A549 (cell line): Measurements from ENCODE around the gene CEP164.

Experiments used
- CEBPB ChIP-seq, 2 experiments: fragments of >200 bp in 1 of 2; sonication (Bioruptor Twin) in 1 of 2; formaldehyde crosslinking in 1 of 2; IDR thresholded peaks; 2 replicates each; pipeline ENCODE4 v1.6.1; 2012 to 2016
- CHD2 ChIP-seq: fragments of 150-350 bp; IDR thresholded peaks from 2 replicates; pipeline ENCODE4 v1.6.1; 2014; ENCODE audit warnings: low read length; ENCODE audit not compliant: partially characterized antibody
- EP300 ChIP-seq, 2 experiments: fragments of >200 bp; sonication (Bioruptor Twin); formaldehyde crosslinking; IDR thresholded peaks; 2 replicates in 1 of 2; 3 replicates in 1 of 2; pipeline ENCODE4 v1.6.1; 2016 to 2017
- FOSL2 ChIP-seq, 2 experiments: fragments of 450-650 bp in 1 of 2; fragments of >200 bp in 1 of 2; sonication (Bioruptor Twin) in 1 of 2; formaldehyde crosslinking; IDR thresholded peaks; 2 replicates each; pipeline versions ENCODE4 v1.5.0 to v1.6.1; 2016 to 2020; ENCODE audit warnings: mild to moderate bottlenecking in 1 of 2, moderate library complexity in 1 of 2
- KDM5A ChIP-seq: fragments of 200-600 bp; sonication (generic); IDR thresholded peaks from 2 replicates; pipeline ENCODE4 v1.6.1; 2016; ENCODE audit warnings: antibody characterized with exemption, mild to moderate bottlenecking
- NPAS2 ChIP-seq: fragments of 250-450 bp; sonication (Bioruptor Pico); IDR thresholded peaks from 2 replicates; pipeline ENCODE4 v1.8.0; 2022; ENCODE audit warnings: mild to moderate bottlenecking, moderate library complexity, borderline replicate concordance
- NR3C1 ChIP-seq: fragments of >200 bp; sonication (Bioruptor Twin); formaldehyde crosslinking; IDR thresholded peaks from 3 replicates; pipeline ENCODE4 v1.6.1; 2017
- POLR2A ChIP-seq: IDR thresholded peaks from 2 replicates; pipeline ENCODE4 v1.6.1; 2012; ENCODE audit warnings: mild to moderate bottlenecking, low read length
- RFX5 ChIP-seq: fragments of 450-650 bp; IDR thresholded peaks from 2 replicates; pipeline ENCODE4 v1.7.1; 2014; ENCODE audit warnings: antibody characterized with exemption, mild to moderate bottlenecking, moderate library complexity
- SREBF2 ChIP-seq: fragments of 450-650 bp; IDR thresholded peaks from 2 replicates; pipeline ENCODE4 v1.6.1; 2014; ENCODE audit warnings: mild to moderate bottlenecking, moderate library complexity
- TF ChIP-seq, protein P1 (sequence below): fragments of >200 bp; sonication (Bioruptor Twin); formaldehyde crosslinking; IDR thresholded peaks from 3 replicates; pipeline ENCODE4 v1.5.1; 2016
- TF ChIP-seq, protein P2 (sequence below): IDR thresholded peaks from 2 replicates; pipeline ENCODE4 v1.6.1; 2012
- TF ChIP-seq, protein P3 (sequence below): IDR thresholded peaks from 2 replicates; pipeline ENCODE4 v1.6.1; 2012
- TF ChIP-seq, protein P4 (sequence below): fragments of 450-650 bp; IDR thresholded peaks from 2 replicates; pipeline ENCODE4 v1.6.1; 2014; ENCODE audit warnings: antibody characterized with exemption

DNA sequence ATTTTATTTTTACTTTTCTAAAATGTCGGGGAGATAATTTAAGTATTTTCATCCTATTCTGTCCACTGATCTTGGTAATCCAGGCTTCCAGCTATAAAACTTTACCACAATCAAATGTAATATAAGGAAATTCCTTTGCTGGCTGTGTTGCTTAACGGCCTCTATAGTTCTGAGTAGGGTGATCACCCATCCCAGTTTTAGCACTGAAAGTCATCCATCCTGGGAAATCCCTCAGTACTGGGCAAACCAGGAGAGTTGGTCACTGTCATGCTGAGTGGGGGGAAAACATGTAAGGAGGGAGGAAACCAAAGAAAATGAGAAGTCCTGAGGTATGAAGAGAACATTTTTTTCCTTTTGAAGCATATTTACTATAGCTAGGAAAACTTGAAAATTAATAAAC lies 49.3 kb upstream of the CEP164 start:
- TF ChIP-seq EP300 (IDR thresholded peaks at IDR 0.05) = no peak
- TF ChIP-seq, protein P1, sequence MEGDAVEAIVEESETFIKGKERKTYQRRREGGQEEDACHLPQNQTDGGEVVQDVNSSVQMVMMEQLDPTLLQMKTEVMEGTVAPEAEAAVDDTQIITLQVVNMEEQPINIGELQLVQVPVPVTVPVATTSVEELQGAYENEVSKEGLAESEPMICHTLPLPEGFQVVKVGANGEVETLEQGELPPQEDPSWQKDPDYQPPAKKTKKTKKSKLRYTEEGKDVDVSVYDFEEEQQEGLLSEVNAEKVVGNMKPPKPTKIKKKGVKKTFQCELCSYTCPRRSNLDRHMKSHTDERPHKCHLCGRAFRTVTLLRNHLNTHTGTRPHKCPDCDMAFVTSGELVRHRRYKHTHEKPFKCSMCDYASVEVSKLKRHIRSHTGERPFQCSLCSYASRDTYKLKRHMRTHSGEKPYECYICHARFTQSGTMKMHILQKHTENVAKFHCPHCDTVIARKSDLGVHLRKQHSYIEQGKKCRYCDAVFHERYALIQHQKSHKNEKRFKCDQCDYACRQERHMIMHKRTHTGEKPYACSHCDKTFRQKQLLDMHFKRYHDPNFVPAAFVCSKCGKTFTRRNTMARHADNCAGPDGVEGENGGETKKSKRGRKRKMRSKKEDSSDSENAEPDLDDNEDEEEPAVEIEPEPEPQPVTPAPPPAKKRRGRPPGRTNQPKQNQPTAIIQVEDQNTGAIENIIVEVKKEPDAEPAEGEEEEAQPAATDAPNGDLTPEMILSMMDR = no peak
- TF ChIP-seq NR3C1 = no peak
- TF ChIP-seq POLR2A = no peak
- no peak for TF ChIP-seq SREBF2
- TF ChIP-seq, protein P2, sequence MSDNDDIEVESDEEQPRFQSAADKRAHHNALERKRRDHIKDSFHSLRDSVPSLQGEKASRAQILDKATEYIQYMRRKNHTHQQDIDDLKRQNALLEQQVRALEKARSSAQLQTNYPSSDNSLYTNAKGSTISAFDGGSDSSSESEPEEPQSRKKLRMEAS = no peak
- no peak for TF ChIP-seq FOSL2 (IDR thresholded peaks at IDR 0.05)
- no peak for TF ChIP-seq FOSL2 (CRISPR knock-in tag; IDR thresholded peaks at IDR 0.05)
- no peak for TF ChIP-seq RFX5
- TF ChIP-seq, protein P3, sequence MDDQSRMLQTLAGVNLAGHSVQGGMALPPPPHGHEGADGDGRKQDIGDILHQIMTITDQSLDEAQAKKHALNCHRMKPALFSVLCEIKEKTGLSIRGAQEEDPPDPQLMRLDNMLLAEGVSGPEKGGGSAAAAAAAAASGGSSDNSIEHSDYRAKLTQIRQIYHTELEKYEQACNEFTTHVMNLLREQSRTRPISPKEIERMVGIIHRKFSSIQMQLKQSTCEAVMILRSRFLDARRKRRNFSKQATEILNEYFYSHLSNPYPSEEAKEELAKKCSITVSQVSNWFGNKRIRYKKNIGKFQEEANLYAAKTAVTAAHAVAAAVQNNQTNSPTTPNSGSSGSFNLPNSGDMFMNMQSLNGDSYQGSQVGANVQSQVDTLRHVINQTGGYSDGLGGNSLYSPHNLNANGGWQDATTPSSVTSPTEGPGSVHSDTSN = no peak
- no peak for TF ChIP-seq NPAS2
- no peak for TF ChIP-seq KDM5A
- no peak for TF ChIP-seq CHD2
- TF ChIP-seq CEBPB (IDR thresholded peaks at IDR 0.05) = no peak
- TF ChIP-seq, protein P4, sequence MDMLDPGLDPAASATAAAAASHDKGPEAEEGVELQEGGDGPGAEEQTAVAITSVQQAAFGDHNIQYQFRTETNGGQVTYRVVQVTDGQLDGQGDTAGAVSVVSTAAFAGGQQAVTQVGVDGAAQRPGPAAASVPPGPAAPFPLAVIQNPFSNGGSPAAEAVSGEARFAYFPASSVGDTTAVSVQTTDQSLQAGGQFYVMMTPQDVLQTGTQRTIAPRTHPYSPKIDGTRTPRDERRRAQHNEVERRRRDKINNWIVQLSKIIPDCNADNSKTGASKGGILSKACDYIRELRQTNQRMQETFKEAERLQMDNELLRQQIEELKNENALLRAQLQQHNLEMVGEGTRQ = no peak
